ENCODE results near the gene CLTCL1.

The CLTCL1 gene

GRCh38 chr22:19175026-19175601 is 116.4 kb downstream of the CLTCL1 start:
- no peak for TF ChIP-seq CTCF (conservative IDR thresholded peaks at IDR 0.05)
- peak overlapping the region; percentile 95; the same call in 1 of the 2 replicates for H3K27ac ChIP-seq

GRCh38 chr22:19174106-19175025 is 117.2 kb downstream of the CLTCL1 start:
- no peak for TF ChIP-seq CTCF (conservative IDR thresholded peaks at IDR 0.05)
- H3K27ac ChIP-seq = peak overlapping the region; percentile 95; the same call in 1 of the 2 replicates

- peak overlapping the region; percentile 94; the same call in 1 of the 2 replicates for H3K27ac ChIP-seq
Observed at GRCh38 chr22:19173047-19174035, 118.2 kb downstream of the CLTCL1 start.

GRCh38 chr22:19172213-19173046 is 119.1 kb downstream of the CLTCL1 start:
- H3K27ac ChIP-seq = peak overlapping the region; percentile 94
- no peak for TF ChIP-seq CTCF (conservative IDR thresholded peaks at IDR 0.05)

More at GRCh38 chr22:19173047-19174035, 118.2 kb downstream of the CLTCL1 start:
- no peak for TF ChIP-seq CTCF (conservative IDR thresholded peaks at IDR 0.05)

- no peak overlapping the region for H3K27ac ChIP-seq
- no peak for TF ChIP-seq CTCF (conservative IDR thresholded peaks at IDR 0.05)
Observed at GRCh38 chr22:19169947-19170318, 121.6 kb downstream of the CLTCL1 start.

GRCh38 chr22:19169002-19169946 is 122.2 kb downstream of the CLTCL1 start:
- no peak for TF ChIP-seq CTCF (conservative IDR thresholded peaks at IDR 0.05)
- no peak overlapping the region for H3K27ac ChIP-seq
